HEK293T (cell line): ENCODE data around the gene BRAT1.

Experiments used
- FOXK2 ChIP-seq: fragments of 450-650 bp; IDR thresholded peaks from 2 replicates; pipeline ENCODE4 v1.6.1; 2016; ENCODE audit warnings: mild to moderate bottlenecking
- NFRKB ChIP-seq: fragments of 450-650 bp; IDR thresholded peaks from 2 replicates; pipeline ENCODE4 v1.6.1; 2016; ENCODE audit warnings: mild to moderate bottlenecking, moderate library complexity
- SP1 ChIP-seq: fragments of 450-650 bp; IDR thresholded peaks from 2 replicates; pipeline ENCODE4 v1.6.1; 2017

DNA sequence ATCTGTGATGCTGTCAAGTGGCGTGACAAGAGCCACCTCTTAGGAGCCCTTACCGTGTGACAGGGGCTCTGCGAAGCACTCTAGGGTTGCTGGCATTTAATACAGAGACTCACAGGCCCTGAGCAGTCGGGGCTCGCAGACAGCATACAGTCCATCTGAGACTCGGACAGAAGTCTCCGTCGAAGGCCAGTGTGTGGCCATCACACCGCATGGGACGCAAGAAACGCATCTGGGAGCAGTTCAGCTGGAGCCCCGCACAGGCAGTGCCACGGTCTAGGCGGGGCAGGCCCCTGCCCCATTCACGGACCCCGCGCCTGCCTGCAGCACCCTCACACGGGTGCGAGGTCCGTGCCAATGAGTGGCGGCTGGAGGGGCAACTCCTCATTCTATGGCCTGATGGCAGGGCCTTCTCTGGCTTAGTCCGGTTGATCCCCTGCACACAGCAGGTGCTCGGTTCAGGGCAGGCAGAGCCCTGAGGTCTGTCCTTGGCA, 37.1 kb upstream of the BRAT1 start:
- no peak for TF ChIP-seq SP1
- no peak for TF ChIP-seq NFRKB
- no peak for TF ChIP-seq FOXK2
